Measurements from ENCODE around the gene NELFB.

GRCh38 chr9:137254624-137255447 lies at the start of gene NELFB:
- TF ChIP-seq YY1 (IDR thresholded peaks at IDR 0.05), result peak; percentile 39
- TF ChIP-seq REST (IDR thresholded peaks at IDR 0.05), result no peak
